SIG-M5 treated with dmso at 0.1 percent for 504 hours (cell line): ENCODE results near the gene SPINK13.
"Not testable (repeated sequence)": the region's sequence is repeated elsewhere in the genome, so short reads cannot be mapped to it uniquely, and the experiment has no call there.

Experiments used
- DNase-seq: peaks from one replicate; lab custom pipeline; 2025; ENCODE audit not compliant: unreplicated experiment; lab: John Stamatoyannopoulos, UW

The SPINK13 gene

GRCh38 chr5:148311484-148311883 is 42.9 kb downstream of the SPINK13 start:
- no peak for DNase-seq

- no peak for DNase-seq
Observed at GRCh38 chr5:148312153-148312552, 43.6 kb downstream of the SPINK13 start, which contains the start of gene SPINK7. SPINK7 (plus strand) TSS chr5:148312423; CDS start chr5:148312484, 61 bp downstream.

GRCh38 chr5:148314187-148314586 is 45.6 kb downstream of the SPINK13 start:
- no peak for DNase-seq

- no peak for DNase-seq
Observed at GRCh38 chr5:148314731-148315130, 46.1 kb downstream of the SPINK13 start.

GRCh38 chr5:148320011-148320963 is 51.7 kb downstream of the SPINK13 start:
- not testable (repeated sequence) for DNase-seq

- no peak for DNase-seq
Observed at GRCh38 chr5:148333262-148333849, 64.8 kb downstream of the SPINK13 start.

- DNase-seq, result no peak
Observed at GRCh38 chr5:148335259-148335658, 66.7 kb downstream of the SPINK13 start, which contains the start of gene SPINK9. SPINK9 (plus strand) TSS chr5:148335559; CDS start chr5:148335614, 55 bp downstream.
